ENCODE results near the gene TMEM222.
"Not testable (repeated sequence)": the region's sequence is repeated elsewhere in the genome, so short reads cannot be mapped to it uniquely, and the experiment has no call there.

TMEM222 gene, protein sequence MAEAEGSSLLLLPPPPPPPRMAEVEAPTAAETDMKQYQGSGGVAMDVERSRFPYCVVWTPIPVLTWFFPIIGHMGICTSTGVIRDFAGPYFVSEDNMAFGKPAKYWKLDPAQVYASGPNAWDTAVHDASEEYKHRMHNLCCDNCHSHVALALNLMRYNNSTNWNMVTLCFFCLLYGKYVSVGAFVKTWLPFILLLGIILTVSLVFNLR

DNA sequence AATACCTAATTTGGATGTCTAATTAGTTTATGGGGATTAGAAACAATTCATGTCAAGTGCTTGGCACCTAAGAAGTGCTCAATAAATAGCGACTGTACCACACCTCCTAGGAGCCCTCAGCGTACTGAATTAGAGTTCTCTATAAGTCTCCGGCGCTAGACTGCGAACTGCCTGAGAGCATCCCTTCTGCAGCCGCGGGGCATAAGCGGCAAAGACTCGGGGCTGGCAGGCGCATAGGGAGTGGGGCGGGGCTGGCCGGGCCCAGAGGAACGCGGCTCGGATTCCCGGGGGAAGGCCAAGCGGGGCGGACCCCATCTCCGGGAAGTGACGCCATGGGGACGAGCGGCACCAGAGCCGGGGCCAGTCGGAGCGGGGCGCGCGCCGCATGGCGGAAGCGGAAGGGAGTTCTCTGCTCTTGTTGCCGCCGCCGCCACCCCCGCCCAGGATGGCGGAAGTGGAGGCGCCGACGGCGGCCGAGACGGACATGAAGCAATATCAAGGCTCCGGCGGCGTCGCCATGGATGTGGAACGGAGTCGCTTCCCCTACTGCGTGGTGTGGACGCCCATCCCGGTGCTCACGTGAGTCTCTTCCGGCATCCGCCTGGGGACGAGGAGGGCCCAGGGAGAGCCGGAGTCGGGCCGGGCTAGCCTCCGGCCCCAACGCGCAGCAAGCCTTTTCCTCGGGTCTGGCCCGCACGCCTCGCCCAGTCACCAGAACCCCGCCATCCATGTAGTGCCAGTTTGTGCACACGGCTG lies at the start of gene TMEM222:
TMEM222 (plus strand) TSS at position 351 of the 756 bp plus-strand sequence; CDS start at position 386, 35 bp downstream.
- peak; percentile 62 for DNase-seq

GRCh38 chr1:27274204-27274603 lies 47.8 kb upstream of the TMEM222 start:
- DNase-seq = no peak

GRCh38 chr1:27275696-27276095 lies 46.3 kb upstream of the TMEM222 start:
- no peak for DNase-seq

DNA sequence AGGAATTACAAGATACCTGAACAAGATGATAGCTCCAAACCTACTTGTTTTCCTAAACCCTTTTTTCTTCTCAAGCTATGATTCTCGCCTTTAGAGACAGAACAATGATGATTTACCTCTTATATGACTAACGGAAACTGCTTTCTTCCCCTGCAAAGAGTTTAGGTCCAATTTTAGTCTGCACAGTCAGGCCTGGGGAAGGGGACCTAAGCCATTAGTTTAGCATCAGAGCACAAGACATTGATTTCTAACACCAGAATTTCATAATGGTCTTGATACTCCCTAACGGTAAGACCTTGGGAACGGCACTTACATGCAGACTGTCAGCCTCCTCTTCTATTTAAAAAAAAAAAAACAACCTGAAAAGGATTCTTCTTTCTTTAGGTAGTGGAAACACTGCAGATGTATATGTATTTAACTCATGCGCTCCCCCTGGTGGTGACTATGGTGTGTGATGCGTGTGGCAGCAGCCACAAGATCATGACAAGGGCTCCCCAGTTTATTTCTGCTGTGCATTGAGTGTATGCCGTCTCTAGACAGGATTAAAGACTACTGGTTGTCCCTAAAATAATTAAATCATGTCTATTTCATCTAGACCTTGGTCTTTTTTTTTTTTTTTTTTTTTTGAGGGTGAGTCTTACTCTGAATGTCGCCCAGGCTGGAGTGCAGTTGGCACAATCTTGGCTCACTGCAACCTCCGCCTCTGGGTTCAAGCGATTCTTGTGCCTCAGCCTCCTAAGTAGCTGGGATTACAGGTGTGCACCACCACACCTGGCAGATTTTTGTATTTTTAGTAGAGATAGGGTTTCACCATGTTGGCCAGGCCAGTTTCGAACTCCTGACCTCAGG lies 37.3 kb upstream of the TMEM222 start:
- no peak for DNase-seq

DNA sequence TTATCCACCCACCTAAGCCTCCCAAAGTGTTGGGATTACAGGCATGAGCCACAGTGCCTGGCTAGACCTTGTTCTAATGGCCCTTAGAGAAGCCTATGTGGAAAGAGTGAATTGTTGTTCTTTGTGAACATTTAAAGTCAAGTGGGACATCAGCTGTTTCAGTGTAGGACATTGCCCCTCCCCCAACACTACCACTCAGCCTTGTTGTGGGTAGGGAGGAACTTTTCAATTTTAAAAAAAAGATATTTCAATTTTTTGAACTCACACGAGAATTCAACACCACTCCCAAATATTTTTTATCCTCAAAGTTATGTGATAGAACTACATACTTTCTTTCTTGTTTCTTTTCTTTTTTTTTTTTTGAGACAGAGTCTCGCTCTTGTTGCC lies 36.7 kb upstream of the TMEM222 start:
- no peak for DNase-seq

GRCh38 chr1:27285821-27286220 lies 36.1 kb upstream of the TMEM222 start:
- not testable (repeated sequence) for DNase-seq

GRCh38 chr1:27289125-27289524 lies 32.8 kb upstream of the TMEM222 start:
- not testable (repeated sequence) for DNase-seq

DNA sequence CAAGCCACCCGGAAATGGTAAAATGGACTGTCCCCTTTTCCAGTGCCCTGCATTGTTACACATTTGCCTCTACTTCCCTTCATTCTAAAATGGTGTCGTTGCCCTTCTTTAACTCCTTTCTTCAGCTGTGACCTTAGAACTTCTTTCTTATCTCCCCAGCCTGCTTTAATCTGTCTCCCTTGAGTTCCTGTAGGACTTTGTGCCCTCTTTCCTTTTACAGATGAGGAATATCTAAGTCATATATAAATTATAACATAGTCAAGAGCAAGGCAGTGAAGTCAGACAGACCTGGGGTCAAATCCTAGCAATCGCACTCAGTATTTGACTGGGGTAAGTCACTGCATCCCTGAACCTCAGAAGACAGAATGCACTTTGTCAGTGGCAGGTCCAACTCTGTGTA lies 31.4 kb upstream of the TMEM222 start:
- no peak for DNase-seq

GRCh38 chr1:27292106-27292505 lies 29.9 kb upstream of the TMEM222 start:
- no peak for DNase-seq

- no peak for DNase-seq
These were observed 28.0 kb upstream of the TMEM222 start for GRCh38 chr1:27293915-27294314.

DNA sequence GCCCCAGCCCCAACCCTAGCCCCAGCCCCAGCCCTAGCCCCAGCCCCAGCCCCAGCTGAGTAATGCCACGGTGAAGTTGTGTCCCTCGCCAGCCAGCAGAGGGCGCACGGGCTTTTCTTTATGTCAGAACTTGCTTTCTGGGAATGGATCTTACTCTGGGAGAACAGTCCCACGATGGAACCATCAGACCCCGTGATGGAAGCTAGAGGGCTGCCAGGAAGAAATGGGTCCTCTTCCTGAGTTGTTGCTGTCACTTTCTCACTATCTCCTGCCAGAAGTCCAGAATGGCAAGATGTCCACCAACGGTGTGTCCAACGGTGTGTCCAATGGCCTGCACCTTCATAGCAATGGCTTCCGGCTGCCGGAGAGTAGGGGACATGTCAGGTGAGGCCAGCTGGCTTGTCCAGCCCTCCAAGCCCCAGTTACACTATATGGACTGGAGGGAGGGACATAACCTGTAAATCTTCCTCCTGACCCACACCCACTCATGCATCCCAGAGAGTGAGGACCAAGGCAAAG lies 25.1 kb upstream of the TMEM222 start:
- DNase-seq = no peak

- no peak for DNase-seq
These were observed 24.1 kb upstream of the TMEM222 start for GRCh38 chr1:27297903-27298302.

- no peak for DNase-seq
These were observed 23.2 kb upstream of the TMEM222 start for GRCh38 chr1:27298632-27299384.

GRCh38 chr1:27299385-27300271 lies 22.3 kb upstream of the TMEM222 start:
- DNase-seq = no peak

- no peak for DNase-seq
These were observed 21.5 kb upstream of the TMEM222 start for GRCh38 chr1:27300341-27301051.

- no peak for DNase-seq
These were observed 20.9 kb upstream of the TMEM222 start for GRCh38 chr1:27301052-27301422.

DNA sequence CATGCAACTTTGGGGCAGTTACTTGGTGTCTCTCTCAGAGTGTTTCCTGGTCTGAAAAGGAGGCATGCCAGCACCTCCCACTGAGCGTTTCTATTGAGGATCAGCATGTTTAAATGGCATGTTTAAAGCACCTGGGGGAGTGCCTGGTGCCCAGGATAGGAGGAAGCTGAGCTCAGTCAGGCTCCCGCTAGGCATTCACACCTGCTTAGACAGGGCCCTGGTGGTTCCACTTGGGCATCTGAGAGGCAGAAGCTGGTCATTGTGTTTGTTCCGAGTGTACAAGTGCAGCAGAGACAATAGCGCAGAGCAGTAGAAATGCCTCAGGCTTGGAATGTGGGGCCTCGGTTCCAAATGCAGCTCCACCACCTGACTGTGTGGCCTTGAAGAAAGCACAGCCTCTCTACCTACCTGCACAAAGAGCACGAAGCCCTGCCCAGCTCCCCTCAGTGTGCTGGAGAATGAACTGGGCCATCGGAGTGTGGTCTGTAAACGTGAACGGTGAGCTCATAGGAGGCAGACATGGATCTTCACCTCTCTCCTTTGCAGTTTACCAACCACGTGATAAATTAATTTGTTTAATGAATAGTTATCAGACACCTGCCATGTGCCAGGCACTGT lies 20.3 kb upstream of the TMEM222 start:
- DNase-seq = peak; percentile 70

DNA sequence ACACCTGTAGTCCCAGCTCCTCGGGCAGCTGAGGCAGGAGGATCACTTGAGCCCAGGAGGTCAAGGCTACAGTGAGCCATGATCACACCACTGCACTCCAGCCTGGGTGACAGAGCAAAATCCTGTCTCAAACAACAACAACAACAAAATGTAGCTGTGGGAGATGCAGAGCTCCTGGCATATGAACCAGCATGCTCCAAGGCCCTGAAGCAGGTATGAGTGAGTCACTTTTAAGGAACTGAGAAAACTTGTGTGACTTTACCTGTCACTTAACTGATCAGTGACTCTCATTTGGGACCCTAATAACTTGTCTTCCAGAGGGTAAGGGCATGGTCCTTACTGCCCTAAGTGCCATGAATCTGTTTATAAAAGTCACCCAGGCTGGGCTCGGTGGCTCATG lies 19.4 kb upstream of the TMEM222 start:
- DNase-seq = no peak

GRCh38 chr1:27303509-27303908 lies 18.5 kb upstream of the TMEM222 start:
- no peak for DNase-seq

- no peak for DNase-seq
These were observed 15.9 kb upstream of the TMEM222 start for GRCh38 chr1:27306071-27306470.

Measured in NCI-H2081 treated with DMSO at 0.1 percent for 48 hours (cell line).